ENCODE data around the gene ABRAXAS1. TPM values are rescaled to one million over a fixed set of nuclear protein-coding genes. Genes with fewer than 3 reads are reported as not detected.

The ABRAXAS1 gene
- total and polyA plus RNA-seq, 2 of the 4 experiments (the other 2 are of a cell fraction), result 4.1 to 8.4 TPM

Other genes starting within 250 kb of the ABRAXAS1 start
- 7.3 and 8.9 TPM in 2 replicates for gene COQ2, start 200.3 kb downstream of the ABRAXAS1 start, total RNA-seq (2012; rRNA removed)
- gene COQ2, start 200.3 kb downstream of the ABRAXAS1 start, polyA plus RNA-seq (2012; rRNA removed), result 7.4 and 7.9 TPM in 2 replicates
- under 0.01 and 0.28 TPM in 2 replicates for gene HPSE, start 150.3 kb downstream of the ABRAXAS1 start, total RNA-seq (2012; rRNA removed)
- gene HPSE, start 150.3 kb downstream of the ABRAXAS1 start, polyA plus RNA-seq (2012; rRNA removed), result 0.09 TPM in 2 replicates
- gene HELQ, start 29.3 kb downstream of the ABRAXAS1 start, total RNA-seq (2012; rRNA removed), result 9.1 and 13.1 TPM in 2 replicates
- 7.4 and 8.8 TPM in 2 replicates for gene HELQ, start 29.3 kb downstream of the ABRAXAS1 start, polyA plus RNA-seq (2012; rRNA removed)
- gene MRPS18C, start 29.0 kb downstream of the ABRAXAS1 start, total RNA-seq (2012; rRNA removed), result 8.6 and 23.9 TPM in 2 replicates
- 12.2 and 13.4 TPM in 2 replicates for gene MRPS18C, start 29.0 kb downstream of the ABRAXAS1 start, polyA plus RNA-seq (2012; rRNA removed)
- gene GPAT3, start 51.0 kb upstream of the ABRAXAS1 start, total RNA-seq (2012; rRNA removed), result 2.9 and 5.3 TPM in 2 replicates
- 1.0 and 1.3 TPM in 2 replicates for gene GPAT3, start 51.0 kb upstream of the ABRAXAS1 start, polyA plus RNA-seq (2012; rRNA removed)